ENCODE measurements around the gene LYRM4. TPM values are rescaled to one million over a fixed set of nuclear protein-coding genes. Genes with fewer than 3 reads are reported as not detected.

The LYRM4 gene
- total RNA-seq, 6 experiments from 2014 or later: 5.7 to 11.5 (median 8.5) TPM

DNA sequence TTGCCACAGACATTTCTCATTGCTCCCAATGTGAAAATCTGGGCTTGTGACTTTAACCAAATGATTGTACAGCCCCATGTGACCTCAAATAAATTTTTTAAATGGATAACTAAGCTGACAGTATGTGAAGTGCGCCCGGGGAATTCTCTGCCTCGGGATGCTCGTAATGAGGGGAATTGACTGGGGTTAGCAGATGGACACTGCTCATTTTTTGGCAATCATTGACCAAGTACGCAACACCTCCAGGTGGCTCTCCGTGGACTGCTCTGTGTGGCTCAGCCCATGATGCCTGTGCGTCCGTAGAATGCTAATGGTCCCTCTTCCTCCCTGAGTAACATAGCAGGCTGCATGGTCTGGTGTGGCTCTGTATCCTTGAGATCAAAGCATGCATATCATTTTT lies 42.9 kb upstream of the LYRM4 start:
- DNase-seq: no peak
- Histone ChIP-seq H3K27ac (no peak overlapping the region), H3K27me3 (no peaks in the 10 kb centered on the region), H3K9me3 (no peaks in the 10 kb centered on the region), H3K36me3 (no peaks in the 10 kb centered on the region), H3K4me1 (peaks cover 0 to 14% (median 0%) of the 10 kb centered on the region in 4 donors), H3K4me3 (no peak overlapping the region)
- WGBS (ENCODE audit: insufficient coverage, low coverage, low lambda C conversion rate, missing lambda C conversion rate): 73% methylated on average over 6 of the region's 8 CpGs
- ATAC-seq: peak in 1 of 4 donors; percentile 42
- TF ChIP-seq, protein P1, sequence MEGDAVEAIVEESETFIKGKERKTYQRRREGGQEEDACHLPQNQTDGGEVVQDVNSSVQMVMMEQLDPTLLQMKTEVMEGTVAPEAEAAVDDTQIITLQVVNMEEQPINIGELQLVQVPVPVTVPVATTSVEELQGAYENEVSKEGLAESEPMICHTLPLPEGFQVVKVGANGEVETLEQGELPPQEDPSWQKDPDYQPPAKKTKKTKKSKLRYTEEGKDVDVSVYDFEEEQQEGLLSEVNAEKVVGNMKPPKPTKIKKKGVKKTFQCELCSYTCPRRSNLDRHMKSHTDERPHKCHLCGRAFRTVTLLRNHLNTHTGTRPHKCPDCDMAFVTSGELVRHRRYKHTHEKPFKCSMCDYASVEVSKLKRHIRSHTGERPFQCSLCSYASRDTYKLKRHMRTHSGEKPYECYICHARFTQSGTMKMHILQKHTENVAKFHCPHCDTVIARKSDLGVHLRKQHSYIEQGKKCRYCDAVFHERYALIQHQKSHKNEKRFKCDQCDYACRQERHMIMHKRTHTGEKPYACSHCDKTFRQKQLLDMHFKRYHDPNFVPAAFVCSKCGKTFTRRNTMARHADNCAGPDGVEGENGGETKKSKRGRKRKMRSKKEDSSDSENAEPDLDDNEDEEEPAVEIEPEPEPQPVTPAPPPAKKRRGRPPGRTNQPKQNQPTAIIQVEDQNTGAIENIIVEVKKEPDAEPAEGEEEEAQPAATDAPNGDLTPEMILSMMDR (IDR thresholded peaks at IDR 0.05): no peak
- TF ChIP-seq POLR2A (IDR thresholded peaks at IDR 0.05): no peak
- intact Hi-C loops (cut with DNase I): loop anchor here (10.0 kb wide), 1 partner anchor 159 kb away; no protein-coding TSS in a partner anchor

DNA sequence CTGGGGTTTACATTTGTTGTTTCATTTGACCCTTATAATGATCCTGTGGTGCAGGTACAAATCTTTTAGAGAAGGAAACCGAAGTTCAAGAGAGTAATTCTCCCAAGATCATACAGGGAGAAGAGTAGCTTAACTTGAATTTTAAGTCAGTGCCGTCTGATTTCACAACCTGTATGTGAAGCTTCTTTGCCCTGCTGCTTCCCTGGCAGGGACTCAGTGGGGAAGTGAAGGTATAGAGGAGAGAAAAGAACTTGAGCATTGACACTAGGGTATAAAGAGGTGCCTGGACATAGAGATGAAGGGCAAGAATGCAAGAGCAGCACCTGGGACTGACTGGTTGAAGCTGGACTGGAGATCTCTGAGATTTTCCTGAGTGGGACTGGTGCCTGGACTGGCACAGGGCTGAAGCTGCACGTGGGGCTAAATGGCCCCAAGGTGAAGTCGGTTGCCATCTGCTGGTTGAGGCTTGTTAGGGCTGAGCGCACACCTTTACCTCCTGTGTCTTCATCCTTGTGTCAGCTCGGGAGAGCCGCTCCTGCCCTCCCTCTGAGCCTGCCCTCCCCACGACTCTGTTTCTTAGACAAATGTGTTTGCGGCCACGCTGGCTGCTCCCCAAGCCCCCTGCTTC lies 42.4 kb upstream of the LYRM4 start:
- peak; percentile 99 for ATAC-seq

DNA sequence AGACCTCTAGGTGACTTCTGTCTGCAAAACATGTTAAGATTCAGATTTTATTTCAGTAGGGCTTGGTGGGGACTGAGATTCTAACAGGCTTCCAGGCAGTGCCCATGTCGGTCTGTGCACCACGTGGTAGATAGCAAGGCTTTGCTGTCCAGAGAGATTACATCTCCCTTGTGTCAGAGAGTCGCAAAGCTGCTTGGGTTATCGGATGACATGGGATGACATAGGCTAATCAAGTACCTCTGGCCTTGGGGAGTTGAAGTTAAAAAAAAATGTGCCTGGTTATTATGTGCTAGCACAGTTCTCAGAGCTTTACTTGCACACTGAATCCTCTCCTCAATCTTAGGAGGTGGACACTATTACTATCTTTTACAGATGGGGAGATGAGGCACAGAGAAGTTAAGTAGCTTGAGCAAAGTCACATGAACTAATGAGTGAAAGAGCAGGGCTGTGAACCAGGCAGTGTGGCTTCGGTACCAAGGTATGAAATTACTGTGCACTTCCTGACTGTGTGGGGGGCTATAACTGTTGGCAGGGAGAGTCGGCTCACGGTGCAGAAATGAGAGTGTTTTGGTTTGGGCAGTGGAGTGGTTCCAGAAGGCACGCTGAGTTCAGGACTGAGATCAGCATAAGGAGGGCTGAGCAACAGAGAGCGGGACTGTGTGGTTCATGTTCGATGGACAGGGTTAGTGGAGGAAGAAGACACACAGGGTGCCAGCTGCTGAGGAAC lies 41.6 kb upstream of the LYRM4 start:
- H3K36me3 ChIP-seq: no peaks in the 10 kb centered on the region
- peaks cover 0 to 14% (median 0%) of the 10 kb centered on the region in 4 donors for H3K4me1 ChIP-seq
- no peaks in the 10 kb centered on the region for H3K9me3 ChIP-seq
- 62% methylated on average over 10 of the region's 10 CpGs for WGBS (ENCODE audit: insufficient coverage, low coverage, low lambda C conversion rate, missing lambda C conversion rate)
- no peak overlapping the region for H3K4me3 ChIP-seq
- DNase-seq: no peak
- no peak overlapping the region for H3K27ac ChIP-seq
- ATAC-seq: no peak
- no peaks in the 10 kb centered on the region for H3K27me3 ChIP-seq
- TF ChIP-seq POLR2A (IDR thresholded peaks at IDR 0.05): no peak
- TF ChIP-seq, protein P1 (IDR thresholded peaks at IDR 0.05): no peak
- intact Hi-C loops (cut with DNase I): loop anchor here (10.0 kb wide), 1 partner anchor 158 kb away; no protein-coding TSS in a partner anchor

More for the DNA sequence above, 42.4 kb upstream of the LYRM4 start:
- H3K27me3 ChIP-seq: no peaks in the 10 kb centered on the region
- H3K4me1 ChIP-seq: peaks cover 0 to 14% (median 0%) of the 10 kb centered on the region in 4 donors
- WGBS (ENCODE audit: insufficient coverage, low coverage, low lambda C conversion rate, missing lambda C conversion rate): 34% methylated on average over 6 of the region's 10 CpGs
- no peak overlapping the region for H3K27ac ChIP-seq
- H3K9me3 ChIP-seq: no peaks in the 10 kb centered on the region
- no peak overlapping the region for H3K4me3 ChIP-seq
- TF ChIP-seq, protein P1 (IDR thresholded peaks at IDR 0.05): peak; percentile 61 to 79 (median 74)
- no peak for TF ChIP-seq POLR2A (IDR thresholded peaks at IDR 0.05)
- H3K36me3 ChIP-seq: no peaks in the 10 kb centered on the region
- DNase-seq: peak; percentile 65 to 80 (median 78)
- intact Hi-C loops (cut with DNase I): loop anchor here (10.0 kb wide), 1 partner anchor 158 kb away; no protein-coding TSS in a partner anchor

DNA sequence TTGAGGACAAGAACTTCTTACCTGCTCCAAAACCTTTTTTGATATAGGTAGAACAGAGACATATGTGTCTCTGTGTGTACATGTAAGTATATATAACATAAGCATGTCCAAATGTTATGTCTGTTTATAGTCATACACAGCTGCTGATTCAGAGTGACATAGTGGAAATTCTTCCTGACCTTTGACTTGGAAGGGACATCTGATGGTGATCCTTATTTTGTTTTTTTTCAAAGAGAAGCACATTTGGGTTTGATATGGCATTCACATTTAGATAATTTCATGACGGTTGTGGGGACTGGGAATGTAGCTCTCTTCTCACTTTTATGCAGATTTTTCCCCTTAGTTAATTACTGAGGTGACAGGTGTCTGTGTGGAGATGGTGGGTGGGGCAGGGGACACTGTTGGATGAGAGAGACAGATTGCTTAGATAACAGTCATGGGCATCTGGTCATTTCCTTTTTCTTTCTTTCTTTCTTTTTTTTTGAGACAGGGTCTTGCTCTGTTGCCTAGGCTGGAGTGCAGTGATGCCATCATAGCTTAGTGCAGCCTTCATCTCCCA lies 39.5 kb upstream of the LYRM4 start:
- H3K4me3 ChIP-seq: no peak overlapping the region
- intact Hi-C loops (cut with DNase I): loop anchor here (10.0 kb wide), 1 partner anchor 155 kb away; no protein-coding TSS in a partner anchor
- TF ChIP-seq, protein P1 (IDR thresholded peaks at IDR 0.05): no peak
- TF ChIP-seq POLR2A (IDR thresholded peaks at IDR 0.05): no peak
- WGBS (ENCODE audit: insufficient coverage, low coverage, low lambda C conversion rate, missing lambda C conversion rate): 63% methylated on average over 1 of the region's 1 CpG
- H3K36me3 ChIP-seq: no peaks in the 10 kb centered on the region
- no peak overlapping the region for H3K27ac ChIP-seq
- no peaks in the 10 kb centered on the region for H3K27me3 ChIP-seq
- H3K9me3 ChIP-seq: no peaks in the 10 kb centered on the region
- DNase-seq: no peak
- ATAC-seq: no peak
- peaks cover 0 to 14% (median 0%) of the 10 kb centered on the region in 4 donors for H3K4me1 ChIP-seq

Data from right lobe of liver (tissue), 6 donors.